ENCODE results near the gene ANAPC4.
"Not testable (repeated sequence)": the region's sequence is repeated elsewhere in the genome, so short reads cannot be mapped to it uniquely, and the experiment has no call there.

ANAPC4 gene, protein sequence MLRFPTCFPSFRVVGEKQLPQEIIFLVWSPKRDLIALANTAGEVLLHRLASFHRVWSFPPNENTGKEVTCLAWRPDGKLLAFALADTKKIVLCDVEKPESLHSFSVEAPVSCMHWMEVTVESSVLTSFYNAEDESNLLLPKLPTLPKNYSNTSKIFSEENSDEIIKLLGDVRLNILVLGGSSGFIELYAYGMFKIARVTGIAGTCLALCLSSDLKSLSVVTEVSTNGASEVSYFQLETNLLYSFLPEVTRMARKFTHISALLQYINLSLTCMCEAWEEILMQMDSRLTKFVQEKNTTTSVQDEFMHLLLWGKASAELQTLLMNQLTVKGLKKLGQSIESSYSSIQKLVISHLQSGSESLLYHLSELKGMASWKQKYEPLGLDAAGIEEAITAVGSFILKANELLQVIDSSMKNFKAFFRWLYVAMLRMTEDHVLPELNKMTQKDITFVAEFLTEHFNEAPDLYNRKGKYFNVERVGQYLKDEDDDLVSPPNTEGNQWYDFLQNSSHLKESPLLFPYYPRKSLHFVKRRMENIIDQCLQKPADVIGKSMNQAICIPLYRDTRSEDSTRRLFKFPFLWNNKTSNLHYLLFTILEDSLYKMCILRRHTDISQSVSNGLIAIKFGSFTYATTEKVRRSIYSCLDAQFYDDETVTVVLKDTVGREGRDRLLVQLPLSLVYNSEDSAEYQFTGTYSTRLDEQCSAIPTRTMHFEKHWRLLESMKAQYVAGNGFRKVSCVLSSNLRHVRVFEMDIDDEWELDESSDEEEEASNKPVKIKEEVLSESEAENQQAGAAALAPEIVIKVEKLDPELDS

DNA sequence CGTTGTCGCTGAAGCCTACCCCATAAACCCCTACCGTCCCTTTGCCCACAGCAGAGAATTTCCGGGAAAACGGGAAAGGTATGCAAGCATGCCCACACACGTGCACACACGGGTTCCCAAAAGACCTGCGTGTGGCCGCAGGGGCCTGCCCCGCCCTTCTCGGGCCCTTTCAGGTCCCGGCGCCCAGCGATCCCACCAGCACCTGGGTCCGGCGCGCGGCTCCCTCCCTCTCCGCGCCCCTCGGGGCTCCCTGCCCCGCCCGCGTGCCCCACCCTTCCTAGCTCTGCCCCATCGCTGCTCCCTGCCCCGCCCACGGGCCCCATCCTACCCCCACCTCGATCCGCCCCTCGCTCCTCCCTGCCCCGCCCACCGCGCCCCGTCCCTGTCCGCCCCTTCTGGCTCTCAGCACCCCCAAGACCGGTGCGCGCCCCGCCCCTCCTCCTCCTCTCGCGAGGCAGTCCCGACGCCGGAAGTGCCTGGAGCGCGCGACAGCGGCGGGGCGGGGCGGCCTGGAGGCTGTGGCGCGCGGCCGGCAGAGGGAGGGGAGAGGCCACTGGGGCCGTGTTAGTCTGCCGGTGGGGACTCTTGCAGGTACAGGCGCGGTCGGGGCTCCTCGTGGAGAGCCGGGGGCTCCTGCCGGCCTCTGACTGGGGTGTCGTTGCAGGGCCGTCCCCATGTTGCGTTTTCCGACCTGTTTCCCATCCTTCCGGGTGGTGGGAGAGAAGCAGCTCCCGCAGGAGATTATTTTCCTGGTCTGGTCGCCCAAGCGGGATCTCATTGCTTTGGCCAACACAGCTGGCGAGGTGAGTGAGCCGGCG lies at the start of gene ANAPC4:
ANAPC4 (plus strand) TSS at position 510 of the 818 bp plus-strand sequence; CDS start at position 675, 165 bp downstream.
- no peaks in the 10 kb centered on the region for H3K9me3 Mint-ChIP-seq
- H3K4me1 Mint-ChIP-seq = peaks cover 18% of the 10 kb centered on the region
- H3K27me3 Mint-ChIP-seq = no peaks in the 10 kb centered on the region
- H3K4me3 Mint-ChIP-seq = no peak within 1 kb of the TSS
- CTCF ChIA-PET = interaction anchor here (1.1 to 3.2 kb wide), 3 partner anchors 10 to 65 kb away, joined by 3 to 10 read pairs (median 9); partner anchors contain the start of gene ZCCHC4
- peak; percentile 99 for DNase-seq
- H3K27ac Mint-ChIP-seq = peak within 1 kb of the TSS; percentile 92
- peaks cover 8% of the 10 kb centered on the region for H3K36me3 Mint-ChIP-seq

DNA sequence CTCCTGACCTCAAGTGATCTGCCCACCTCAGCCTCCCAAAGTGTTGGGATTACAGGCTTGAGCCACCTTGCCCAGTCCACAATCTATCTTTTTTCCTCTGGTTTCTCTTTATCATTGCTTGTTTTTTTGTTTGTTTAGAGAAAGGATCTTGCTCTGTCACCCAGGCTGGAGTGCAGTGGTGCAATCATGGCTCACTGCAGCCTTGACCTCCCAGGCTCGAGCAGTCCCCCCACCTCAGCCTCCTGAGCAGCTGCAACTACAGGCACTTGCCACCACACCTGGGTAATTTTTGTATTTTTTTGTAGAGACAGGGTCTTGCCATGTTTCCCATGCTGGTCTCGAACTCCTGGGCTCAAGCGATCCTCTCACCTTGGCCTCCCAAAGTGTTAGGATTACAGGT lies 48.6 kb upstream of the ANAPC4 start:
- H3K9me3 Mint-ChIP-seq, H3K4me3 Mint-ChIP-seq, CTCF ChIA-PET, H3K27me3 Mint-ChIP-seq, H3K27ac Mint-ChIP-seq, DNase-seq, H3K36me3 Mint-ChIP-seq: not testable (repeated sequence)
- H3K4me1 Mint-ChIP-seq = peaks cover 17% of the 10 kb centered on the region

DNA sequence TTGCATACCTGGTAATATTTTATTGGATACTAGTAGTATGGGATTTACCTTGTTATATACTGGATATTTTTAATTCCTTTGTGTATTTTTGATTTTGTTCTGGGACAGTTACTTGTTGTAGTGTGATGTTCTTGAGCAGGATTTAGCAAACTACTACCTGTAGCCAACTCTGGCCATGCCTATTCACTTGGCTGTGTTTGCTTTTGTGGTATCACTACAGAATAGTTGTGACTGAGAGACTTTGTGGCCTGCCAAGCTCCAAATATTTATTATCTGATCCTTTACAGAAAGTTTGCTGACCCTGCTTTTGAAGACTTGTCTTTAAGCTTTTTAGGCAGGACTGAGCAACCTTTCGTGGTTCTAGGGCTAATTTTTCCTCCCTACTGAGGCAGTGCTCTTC lies 46.7 kb upstream of the ANAPC4 start:
- Mint-ChIP-seq H3K27me3 (no peaks in the 10 kb centered on the region), H3K9me3 (no peaks in the 10 kb centered on the region), H3K4me3 (no peak overlapping the region), H3K27ac (no peak overlapping the region), H3K4me1 (peaks cover 17% of the 10 kb centered on the region), H3K36me3 (peaks cover 8% of the 10 kb centered on the region)
- DNase-seq = no peak
- CTCF ChIA-PET = interaction anchor here (1.5 kb wide), 1 partner anchor 9 kb away, joined by 5 read pairs; no protein-coding TSS in a partner anchor

- DNase-seq = peak; percentile 23
- H3K4me3 Mint-ChIP-seq = peak overlapping the region; percentile 70
- CTCF ChIA-PET = interaction anchor here (0.8 to 2.0 kb wide), 6 partner anchors 10 to 36 kb away, joined by 3 to 22 read pairs (median 5); partner anchors contain the start of gene ZCCHC4
These were observed 45.9 kb upstream of the ANAPC4 start for GRCh38 chr4:25330905-25331808.

DNA sequence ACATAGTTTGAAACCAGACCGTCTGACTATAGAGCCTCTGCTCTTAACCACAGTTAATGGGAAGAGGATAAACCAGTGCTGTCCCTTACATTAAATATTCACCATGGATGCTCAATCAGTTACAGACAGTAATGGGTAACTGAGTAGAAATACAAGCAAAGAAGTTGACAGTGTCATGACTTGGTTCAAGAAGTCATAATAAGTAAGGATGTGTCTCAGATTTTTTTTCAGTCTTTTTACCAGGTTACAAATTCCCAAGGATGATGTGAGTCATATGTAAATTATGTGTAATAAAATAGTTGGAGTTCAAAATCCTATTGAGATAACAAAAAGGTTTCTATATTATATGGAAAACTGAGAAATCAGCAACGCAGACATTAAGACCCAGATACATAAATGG lies 33.4 kb upstream of the ANAPC4 start:
- H3K36me3 Mint-ChIP-seq = peaks cover 6% of the 10 kb centered on the region
- CTCF ChIA-PET = no interaction called here
- DNase-seq = no peak

More at GRCh38 chr4:25330905-25331808, 45.9 kb upstream of the ANAPC4 start:
- H3K36me3 Mint-ChIP-seq = peaks cover 8% of the 10 kb centered on the region
- H3K27ac Mint-ChIP-seq = peak overlapping the region; percentile 92
- peaks cover 17% of the 10 kb centered on the region for H3K4me1 Mint-ChIP-seq
- H3K9me3 Mint-ChIP-seq = no peaks in the 10 kb centered on the region
- H3K27me3 Mint-ChIP-seq = no peaks in the 10 kb centered on the region

GRCh38 chr4:25345744-25346143 lies 31.3 kb upstream of the ANAPC4 start:
- CTCF ChIA-PET = interaction anchor here (1.7 kb wide), 1 partner anchor 33 kb away, joined by 4 read pairs; the partner anchor contains the start of gene ZCCHC4
- Mint-ChIP-seq H3K4me1 (no peaks in the 10 kb centered on the region), H3K27ac (no peak overlapping the region), H3K9me3 (no peaks in the 10 kb centered on the region), H3K27me3 (no peaks in the 10 kb centered on the region), H3K4me3 (no peak overlapping the region), H3K36me3 (peaks cover 6% of the 10 kb centered on the region)
- no peak for DNase-seq

More for the DNA sequence above, 33.4 kb upstream of the ANAPC4 start:
- H3K4me3 Mint-ChIP-seq = no peak overlapping the region
- H3K27ac Mint-ChIP-seq = no peak overlapping the region
- H3K9me3 Mint-ChIP-seq = no peaks in the 10 kb centered on the region
- H3K27me3 Mint-ChIP-seq = no peaks in the 10 kb centered on the region
- no peaks in the 10 kb centered on the region for H3K4me1 Mint-ChIP-seq

- Mint-ChIP-seq H3K4me1 (no peaks in the 10 kb centered on the region), H3K27me3 (no peaks in the 10 kb centered on the region), H3K36me3 (peaks cover 6% of the 10 kb centered on the region), H3K9me3 (no peaks in the 10 kb centered on the region), H3K4me3 (no peak overlapping the region), H3K27ac (no peak overlapping the region)
- no peak for DNase-seq
- CTCF ChIA-PET = interaction anchor here (0.5 to 1.2 kb wide), 2 partner anchors 20 to 78 kb away, joined by 4 read pairs; no protein-coding TSS in a partner anchor
These were observed 30.1 kb upstream of the ANAPC4 start for GRCh38 chr4:25346913-25347312.

- Mint-ChIP-seq H3K27ac (no peak overlapping the region), H3K27me3 (no peaks in the 10 kb centered on the region), H3K4me1 (no peaks in the 10 kb centered on the region), H3K36me3 (peaks cover 5% of the 10 kb centered on the region), H3K9me3 (no peaks in the 10 kb centered on the region), H3K4me3 (no peak overlapping the region)
- DNase-seq = no peak
- CTCF ChIA-PET = interaction anchor here (1.2 kb wide), 1 partner anchor 19 kb away, joined by 4 read pairs; no protein-coding TSS in a partner anchor
These were observed 29.6 kb upstream of the ANAPC4 start for GRCh38 chr4:25347473-25347872.

- H3K9me3 Mint-ChIP-seq = no peaks in the 10 kb centered on the region
- no peak overlapping the region for H3K27ac Mint-ChIP-seq
- CTCF ChIA-PET = interaction anchor here (1.2 kb wide), 1 partner anchor 19 kb away, joined by 4 read pairs; no protein-coding TSS in a partner anchor
- H3K36me3 Mint-ChIP-seq = peaks cover 5% of the 10 kb centered on the region
- no peak overlapping the region for H3K4me3 Mint-ChIP-seq
- no peak for DNase-seq
- no peaks in the 10 kb centered on the region for H3K27me3 Mint-ChIP-seq
- H3K4me1 Mint-ChIP-seq = no peaks in the 10 kb centered on the region
These were observed 29.1 kb upstream of the ANAPC4 start for GRCh38 chr4:25347971-25348370.

DNA sequence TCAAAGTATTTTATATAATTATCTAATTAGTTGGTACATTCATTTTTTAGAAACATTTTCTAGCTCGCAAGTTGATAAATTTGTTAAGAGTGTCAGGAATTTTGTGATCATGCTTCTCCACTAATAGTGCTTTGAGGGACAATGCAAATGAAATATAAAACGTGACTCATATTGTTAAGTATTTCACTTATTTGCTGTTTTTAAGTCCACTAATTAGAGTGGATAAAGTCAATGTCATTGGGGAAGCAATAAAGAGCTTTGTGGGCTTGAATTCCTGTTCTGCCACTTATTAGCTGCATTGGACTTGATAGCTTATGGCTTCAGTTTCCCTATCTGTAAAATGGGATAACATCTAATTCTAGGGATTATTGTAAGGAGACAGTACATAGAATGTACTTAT lies 26.5 kb upstream of the ANAPC4 start:
- Mint-ChIP-seq H3K27me3 (no peaks in the 10 kb centered on the region), H3K4me1 (no peaks in the 10 kb centered on the region), H3K27ac (no peak overlapping the region), H3K9me3 (no peaks in the 10 kb centered on the region), H3K4me3 (no peak overlapping the region), H3K36me3 (peaks cover 5% of the 10 kb centered on the region)
- CTCF ChIA-PET = interaction anchor here (1.5 kb wide), 1 partner anchor 17 kb away, joined by 10 read pairs; no protein-coding TSS in a partner anchor
- DNase-seq = no peak

DNA sequence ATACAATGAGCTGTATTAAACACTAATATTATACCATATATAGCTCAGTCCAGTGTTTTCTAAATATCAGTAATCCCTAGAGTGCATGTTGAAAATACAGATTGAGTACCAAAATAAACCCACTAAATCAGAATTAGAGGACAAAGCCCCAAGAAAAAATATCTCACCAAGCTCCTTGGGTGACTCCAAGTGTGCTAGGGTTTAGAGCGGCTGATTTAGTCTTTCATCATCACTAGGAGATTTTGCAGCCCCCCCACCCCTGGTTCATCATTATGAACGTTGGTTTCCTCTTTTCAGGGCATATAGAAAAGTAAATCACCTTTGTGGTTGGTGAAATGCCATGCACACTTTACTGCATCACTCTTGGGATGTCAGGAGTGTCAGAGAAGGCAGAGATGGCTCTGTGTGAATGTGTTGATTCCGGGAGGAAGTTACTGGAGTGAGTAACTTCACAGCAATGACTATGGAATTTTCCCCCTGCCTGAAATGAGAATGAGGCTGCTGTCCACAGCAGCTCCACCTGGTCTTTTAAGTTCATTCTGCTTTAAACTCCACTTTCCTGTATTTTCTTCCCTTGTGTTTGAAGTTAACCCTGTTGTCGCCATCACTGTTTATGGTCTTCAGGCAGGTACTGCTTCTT lies 25.2 kb upstream of the ANAPC4 start:
- Mint-ChIP-seq H3K4me1 (no peaks in the 10 kb centered on the region), H3K27me3 (no peaks in the 10 kb centered on the region), H3K27ac (no peak overlapping the region), H3K4me3 (no peak overlapping the region), H3K36me3 (peaks cover 8% of the 10 kb centered on the region), H3K9me3 (no peaks in the 10 kb centered on the region)
- CTCF ChIA-PET = no interaction called here
- DNase-seq = no peak

GRCh38 chr4:25356068-25356467 lies 21.0 kb upstream of the ANAPC4 start:
- Mint-ChIP-seq H3K36me3 (peaks cover 12% of the 10 kb centered on the region), H3K27me3 (no peaks in the 10 kb centered on the region), H3K9me3 (no peaks in the 10 kb centered on the region), H3K27ac (no peak overlapping the region), H3K4me3 (no peak overlapping the region), H3K4me1 (no peaks in the 10 kb centered on the region)
- DNase-seq = no peak
- CTCF ChIA-PET = interaction anchor here (0.8 to 1.2 kb wide), 3 partner anchors 9 to 376 kb away, joined by 3 to 5 read pairs (median 4); partner anchors contain the start of gene ZCCHC4
